22Rv1 (cell line): ENCODE measurements around the gene TMEM151A.

Experiments used
- H3K27ac ChIP-seq: fragments of 450-650 bp; 2 replicates; pipeline ENCODE4 v1.5.1; 2017
- CTCF ChIP-seq: fragments of 450-650 bp; IDR thresholded peaks from 2 replicates; pipeline ENCODE4 v1.5.1; 2017; ENCODE audit warnings: mild to moderate bottlenecking
- ZFX ChIP-seq: fragments of 450-650 bp; IDR thresholded peaks from 2 replicates; pipeline ENCODE4 v1.6.1; 2017; ENCODE audit warnings: antibody characterized with exemption, borderline replicate concordance

TMEM151A gene

GRCh38 chr11:66263231-66263630 is 28.5 kb upstream of the TMEM151A start:
- TF ChIP-seq ZFX, result no peak
- TF ChIP-seq CTCF, result no peak
- no peak overlapping the region for H3K27ac ChIP-seq

GRCh38 chr11:66263785-66264184 is 27.9 kb upstream of the TMEM151A start:
- no peak overlapping the region for H3K27ac ChIP-seq
- TF ChIP-seq ZFX, result no peak
- TF ChIP-seq CTCF, result no peak

GRCh38 chr11:66264383-66264782 is 27.3 kb upstream of the TMEM151A start:
- no peak for TF ChIP-seq CTCF
- no peak for TF ChIP-seq ZFX
- no peak overlapping the region for H3K27ac ChIP-seq

- no peak for TF ChIP-seq ZFX
- TF ChIP-seq CTCF, result peak; percentile 79
- H3K27ac ChIP-seq, result no peak overlapping the region
These were observed 26.8 kb upstream of the TMEM151A start for GRCh38 chr11:66264914-66265313.

- no peak for TF ChIP-seq CTCF
- TF ChIP-seq ZFX, result no peak
- 0 out of 2 replicates have a peak overlapping the region, but pooled peaks have one; percentile 93 for H3K27ac ChIP-seq
These were observed 25.9 kb upstream of the TMEM151A start for GRCh38 chr11:66265531-66266377.

- TF ChIP-seq CTCF (no peak), ZFX (no peak)
- H3K27ac ChIP-seq, result peak overlapping the region; percentile 93
These were observed 25.2 kb upstream of the TMEM151A start for GRCh38 chr11:66266378-66267038.

GRCh38 chr11:66267039-66267378 is 24.7 kb upstream of the TMEM151A start:
- no peak for TF ChIP-seq ZFX
- H3K27ac ChIP-seq, result peak overlapping the region; percentile 93
